Measurements from ENCODE around the gene PIAS1.

DNA sequence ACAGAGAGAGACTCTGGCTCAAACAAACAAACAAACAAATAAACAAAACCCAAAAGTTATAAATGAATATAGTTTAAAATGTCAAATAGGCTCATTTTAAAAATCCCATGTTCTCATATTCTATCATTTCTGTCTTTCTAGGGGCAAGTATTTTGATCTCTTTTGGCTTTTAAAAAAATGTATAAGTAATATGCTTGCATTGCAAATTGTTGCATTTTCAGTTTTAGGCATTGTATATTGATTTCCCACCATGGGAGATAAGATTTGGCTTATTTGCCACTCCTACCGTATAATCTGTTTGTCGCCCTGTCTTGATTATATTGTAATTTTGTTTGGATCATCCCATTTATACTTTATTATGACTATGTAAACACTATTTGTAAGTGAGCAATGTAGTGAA lies 70.6 kb downstream of the PIAS1 start:
- TF ChIP-seq, protein P1, sequence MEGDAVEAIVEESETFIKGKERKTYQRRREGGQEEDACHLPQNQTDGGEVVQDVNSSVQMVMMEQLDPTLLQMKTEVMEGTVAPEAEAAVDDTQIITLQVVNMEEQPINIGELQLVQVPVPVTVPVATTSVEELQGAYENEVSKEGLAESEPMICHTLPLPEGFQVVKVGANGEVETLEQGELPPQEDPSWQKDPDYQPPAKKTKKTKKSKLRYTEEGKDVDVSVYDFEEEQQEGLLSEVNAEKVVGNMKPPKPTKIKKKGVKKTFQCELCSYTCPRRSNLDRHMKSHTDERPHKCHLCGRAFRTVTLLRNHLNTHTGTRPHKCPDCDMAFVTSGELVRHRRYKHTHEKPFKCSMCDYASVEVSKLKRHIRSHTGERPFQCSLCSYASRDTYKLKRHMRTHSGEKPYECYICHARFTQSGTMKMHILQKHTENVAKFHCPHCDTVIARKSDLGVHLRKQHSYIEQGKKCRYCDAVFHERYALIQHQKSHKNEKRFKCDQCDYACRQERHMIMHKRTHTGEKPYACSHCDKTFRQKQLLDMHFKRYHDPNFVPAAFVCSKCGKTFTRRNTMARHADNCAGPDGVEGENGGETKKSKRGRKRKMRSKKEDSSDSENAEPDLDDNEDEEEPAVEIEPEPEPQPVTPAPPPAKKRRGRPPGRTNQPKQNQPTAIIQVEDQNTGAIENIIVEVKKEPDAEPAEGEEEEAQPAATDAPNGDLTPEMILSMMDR (IDR thresholded peaks at IDR 0.05; ENCODE audit: low read length): no peak
- TF ChIP-seq EZH2 (optimal IDR thresholded peaks at IDR 0.05; ENCODE audit: low read depth, low read length): no peak
